Smooth muscle cell of trachea (primary cell): Measurements from ENCODE around the gene CCDC24. TPM values are rescaled to one million over a fixed set of nuclear protein-coding genes. Genes with fewer than 3 reads are reported as not detected.

Source experiments
- total RNA-seq: library from RNA; depleted of rRNA; stranded (reverse); fragments of >200 nt; gene quantifications from 2 replicates; pipeline ENCODE4 v1.2.1, GENCODE V29; 2014

CCDC24 gene
- total RNA-seq = 3.6 and 3.8 TPM in 2 replicates

DNA sequence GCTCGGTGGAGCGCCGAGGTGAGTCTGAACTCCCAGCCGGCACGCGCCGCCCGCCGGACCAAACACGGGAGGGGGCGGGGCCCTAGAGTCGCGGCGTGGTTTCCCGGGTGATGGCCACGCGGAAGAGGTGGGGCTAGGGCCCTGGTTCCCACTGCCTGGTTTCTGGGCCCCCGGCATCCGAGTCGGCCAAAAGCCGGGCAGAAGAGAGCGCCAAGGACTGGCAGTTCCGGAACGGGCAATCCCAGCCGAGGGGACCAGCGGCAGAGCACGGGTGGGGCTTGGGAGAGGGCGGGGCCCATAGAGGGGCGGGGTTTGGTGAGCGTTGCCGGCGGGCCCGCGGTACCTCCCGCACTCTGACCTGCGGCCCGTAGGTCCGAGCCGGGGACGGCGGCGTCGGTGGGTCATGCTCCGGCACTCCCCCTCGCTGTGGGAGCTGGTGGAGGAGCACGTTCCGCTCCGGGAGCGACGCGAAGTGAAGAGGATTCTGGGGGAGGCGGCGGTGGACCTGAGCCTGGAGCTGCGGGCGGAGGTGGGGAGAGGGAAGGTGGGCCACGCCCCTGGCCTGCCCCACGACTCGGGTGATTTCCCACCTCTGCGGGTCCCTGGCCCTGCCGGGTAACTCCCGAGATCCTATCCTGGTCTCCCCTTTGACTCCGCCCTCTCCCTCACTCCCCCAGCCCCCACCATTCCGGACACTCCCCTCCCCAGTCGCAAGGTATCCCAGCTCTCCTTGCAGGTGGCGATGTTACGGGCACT is at the start of gene CCDC24:
Gene CCDC24 (plus strand): TSS at position 124 of the 756 bp plus-strand sequence. CDS start 280 bp downstream, at position 404.

DNA sequence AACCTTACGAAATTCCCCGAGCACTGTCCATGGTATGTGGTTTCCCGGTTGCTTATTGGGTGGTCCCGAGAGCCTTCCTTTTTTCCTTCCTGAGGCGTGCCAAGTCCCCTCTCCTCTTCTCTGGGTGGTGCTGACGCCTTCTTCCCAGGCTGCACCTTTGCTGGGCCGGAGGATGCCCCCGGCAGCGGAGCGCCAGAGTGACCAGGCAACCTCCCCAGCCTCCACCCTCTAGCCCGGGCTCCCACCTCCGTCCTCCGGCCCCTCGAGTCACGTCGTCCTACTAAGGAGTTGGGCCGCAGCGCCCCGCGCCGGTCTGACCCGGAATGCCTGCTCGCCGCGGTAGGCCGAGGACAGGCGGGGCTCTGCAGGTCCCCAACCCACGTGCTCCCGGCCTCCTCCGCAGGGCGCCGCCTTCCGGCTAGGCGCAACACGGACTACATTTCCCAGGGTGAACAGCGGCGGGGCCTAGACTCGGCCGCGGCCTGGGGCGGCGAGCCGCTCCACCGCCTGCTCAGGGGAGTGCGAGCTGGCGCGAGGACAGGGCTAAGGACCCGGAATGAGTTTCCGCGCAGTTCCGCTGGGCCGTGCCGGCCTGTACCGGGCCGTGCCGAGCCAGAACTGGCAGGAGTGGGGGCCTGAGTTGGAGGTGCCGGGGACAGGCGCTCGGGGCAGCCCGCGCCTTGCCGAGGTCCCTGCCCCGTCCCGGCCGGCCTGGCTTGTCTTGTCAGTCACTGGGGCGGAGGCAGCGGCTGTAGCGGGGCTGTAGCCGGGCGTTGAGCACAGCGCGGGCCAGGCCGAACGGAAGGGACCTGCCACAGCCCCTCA is 45.0 kb upstream of the CCDC24 start, which contains the start of gene IPO13:
Gene IPO13 (plus strand): TSS at position 715 of the 825 bp plus-strand sequence. CDS start 651 bp downstream, outside the sequence.

DNA sequence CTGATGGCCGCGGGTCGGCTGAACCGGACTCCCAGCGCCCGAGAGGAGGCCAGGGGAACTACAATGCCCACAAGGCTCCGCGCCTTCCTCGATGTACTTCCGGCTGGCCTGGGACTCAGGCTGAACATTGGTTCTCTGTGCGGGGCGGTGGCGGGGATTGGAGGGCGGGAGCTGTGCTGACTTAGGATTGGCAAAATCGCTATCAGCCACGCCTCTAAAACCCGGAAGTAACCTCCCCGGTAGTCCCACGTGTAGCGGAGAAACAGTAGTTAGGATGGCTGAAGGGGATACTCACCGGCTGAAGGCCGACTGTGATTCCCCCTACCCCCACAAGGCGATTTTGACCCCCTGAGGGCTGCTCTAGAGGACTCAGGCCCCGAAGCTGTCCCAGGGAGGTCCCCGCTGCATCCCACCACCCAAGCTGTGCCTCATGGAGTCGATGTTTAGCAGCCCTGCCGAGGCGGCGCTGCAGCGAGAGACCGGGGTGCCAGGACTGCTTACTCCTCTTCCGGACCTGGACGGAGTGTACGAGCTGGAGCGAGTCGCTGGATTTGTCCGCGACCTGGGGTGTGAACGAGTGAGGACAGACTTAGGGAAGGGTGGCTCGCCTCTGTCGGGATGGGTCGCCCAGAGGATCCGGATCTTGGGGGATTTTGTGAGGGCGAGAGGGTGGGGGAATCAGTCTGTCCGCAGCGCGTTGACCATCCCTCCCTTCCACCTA is 21.5 kb upstream of the CCDC24 start, which contains the start of gene DPH2:
Gene DPH2 (plus strand): TSS at position 265 of the 721 bp plus-strand sequence. CDS start 166 bp downstream, at position 431.

DNA sequence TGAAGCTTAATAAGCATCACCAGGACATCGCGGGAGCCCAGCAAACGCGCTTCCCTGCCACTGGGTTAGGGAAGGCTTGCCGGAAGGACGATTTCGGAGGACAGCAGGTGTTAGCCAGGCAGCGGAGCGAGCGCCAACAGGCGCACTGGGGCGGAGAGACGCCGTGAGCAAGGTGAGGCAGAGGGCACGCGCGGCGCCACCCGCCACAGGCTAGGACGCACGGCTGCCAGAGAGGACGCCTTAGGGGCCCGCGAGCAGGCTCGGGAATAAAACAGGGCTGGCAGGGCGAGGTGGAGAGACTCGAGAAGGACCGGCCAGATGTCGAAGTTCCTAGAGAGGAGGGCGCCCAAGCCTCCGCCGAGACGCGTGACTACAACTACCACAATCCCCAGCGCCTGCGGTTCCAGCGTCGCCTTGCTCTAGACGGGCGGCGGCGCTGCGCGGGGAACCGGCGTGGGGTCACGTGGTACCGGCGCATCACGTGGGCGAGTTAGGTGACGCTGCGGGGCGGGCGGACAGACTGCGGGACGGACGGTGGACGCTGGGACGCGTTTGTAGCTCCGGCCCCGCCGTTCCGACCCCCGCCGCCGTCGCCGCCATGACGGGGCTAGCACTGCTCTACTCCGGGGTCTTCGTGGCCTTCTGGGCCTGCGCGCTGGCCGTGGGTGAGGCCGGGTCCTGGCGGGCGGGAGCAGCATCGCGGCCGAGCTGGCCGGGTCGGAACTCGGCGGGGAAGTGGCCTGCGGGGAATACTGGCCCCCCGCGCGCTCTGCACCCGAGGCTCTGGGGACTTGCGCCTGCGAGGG is 16.8 kb upstream of the CCDC24 start, which contains the start of gene ATP6V0B:
Gene ATP6V0B (plus strand): TSS at position 518 of the 806 bp plus-strand sequence. CDS start 81 bp downstream, at position 599.

DNA sequence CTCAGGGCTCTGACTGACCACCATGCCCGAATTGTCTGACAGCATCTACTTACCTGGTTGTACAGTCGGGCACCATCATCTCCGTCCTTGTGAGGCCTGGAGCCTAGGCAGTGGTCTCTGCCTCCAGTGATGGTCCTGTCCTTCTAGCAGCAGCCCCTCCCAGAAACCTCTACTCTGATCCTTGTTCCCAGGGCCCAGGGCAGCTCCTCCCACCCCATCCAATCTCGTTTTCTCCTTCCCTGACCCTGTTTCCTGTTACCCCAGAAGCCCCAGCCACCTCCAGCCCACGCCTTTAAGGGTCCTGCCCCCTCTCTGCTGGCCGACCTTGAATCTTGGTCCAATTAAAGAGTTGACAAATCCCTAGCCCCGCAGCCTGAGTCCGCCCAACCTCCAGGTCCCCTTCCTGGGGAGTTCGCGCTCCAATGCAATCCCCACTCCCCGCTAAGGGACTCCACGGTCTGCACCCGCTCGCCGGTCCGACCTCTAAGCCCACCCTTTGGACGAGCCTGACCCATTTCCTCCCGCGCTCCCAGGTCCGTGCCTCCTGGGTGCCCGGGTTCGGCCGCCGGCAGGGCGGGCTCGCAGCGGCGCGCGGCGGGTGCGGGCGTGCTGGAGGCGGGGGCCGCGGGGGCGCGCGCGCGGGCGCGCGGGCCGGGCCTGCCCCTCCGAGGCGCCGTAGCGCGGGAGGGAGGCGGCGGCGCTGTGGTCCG is 12.7 kb upstream of the CCDC24 start, which contains the start of gene B4GALT2:
Gene B4GALT2 (plus strand): TSS at position 660 of the 710 bp plus-strand sequence. CDS start 1,951 bp downstream, outside the sequence.

DNA sequence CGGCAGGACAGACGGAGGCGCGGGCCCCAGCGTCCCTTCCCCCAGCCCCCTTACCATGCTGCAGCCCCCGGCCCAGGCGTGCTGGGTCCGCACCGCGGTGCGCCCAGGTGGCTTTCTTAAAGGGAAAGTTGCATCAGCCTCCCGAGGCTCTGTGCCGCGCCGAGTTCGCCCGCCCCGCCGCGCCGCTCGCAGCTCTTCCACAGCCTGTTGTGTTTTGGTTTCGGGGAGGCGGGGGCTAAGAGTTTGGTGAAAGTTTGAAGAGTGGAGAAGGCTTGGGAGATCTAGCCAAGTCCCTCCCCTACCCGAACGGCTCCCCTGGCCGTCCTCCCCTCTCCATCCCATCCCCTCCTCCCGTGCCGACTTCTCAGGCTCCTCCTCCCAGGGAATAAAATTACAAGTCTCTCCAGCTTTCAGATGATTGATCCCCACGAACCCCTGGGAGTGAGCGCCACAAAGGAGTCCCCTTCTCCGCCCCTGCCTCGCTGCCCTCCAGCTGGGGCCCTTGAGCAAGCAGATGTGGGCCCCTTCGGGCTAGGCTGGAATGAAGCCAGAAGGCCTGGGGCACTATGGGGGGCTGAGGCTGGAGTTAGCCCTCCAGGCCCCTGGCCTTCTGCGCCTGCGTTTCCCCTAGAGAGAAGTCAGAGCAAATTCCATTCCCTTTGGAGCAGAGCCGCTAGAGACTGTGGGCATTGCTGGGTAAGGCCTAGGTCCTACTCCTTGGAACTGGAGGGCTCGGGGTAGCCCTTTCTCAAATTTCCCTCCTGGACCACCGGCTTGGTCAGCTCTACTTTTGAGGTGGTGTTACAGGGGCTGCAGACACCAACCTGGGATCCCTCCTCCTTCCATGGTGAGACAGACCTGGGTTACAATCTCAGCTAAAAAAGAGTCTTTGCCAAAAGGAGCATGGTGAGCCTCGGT is 40.1 kb downstream of the CCDC24 start, which contains the start of gene SLC6A9:
Gene SLC6A9 (minus strand): TSS at position 211 of the 918 bp plus-strand sequence. CDS start 7,185 bp downstream, outside the sequence.

Other genes starting within 250 kb of the CCDC24 start
- gene ARTN, start 57.8 kb upstream of the CCDC24 start, total RNA-seq = under 0.01 and 0.29 TPM in 2 replicates
- gene IPO13, start 44.6 kb upstream of the CCDC24 start, total RNA-seq = 18.3 and 30.1 TPM in 2 replicates
- gene DPH2, start 21.6 kb upstream of the CCDC24 start, total RNA-seq = 8.3 and 12.4 TPM in 2 replicates
- 55.9 and 56.7 TPM in 2 replicates for gene ATP6V0B, start 16.6 kb upstream of the CCDC24 start, total RNA-seq
- gene B4GALT2, start 12.4 kb upstream of the CCDC24 start, total RNA-seq = 51.5 and 125 TPM in 2 replicates
- 1.6 and 7.4 TPM in 2 replicates for gene SLC6A9, start 39.9 kb downstream of the CCDC24 start, total RNA-seq
- gene KLF17, start 127.2 kb downstream of the CCDC24 start, total RNA-seq = under 0.01 and 0.17 TPM in 2 replicates
- not detected in 2 replicates for gene KLF18, start 150.0 kb downstream of the CCDC24 start, total RNA-seq
- 24.6 and 27.9 TPM in 2 replicates for gene DMAP1, start 221.9 kb downstream of the CCDC24 start, total RNA-seq